Cardiac muscle cell (in vitro differentiated cells and primary cell): Measurements from ENCODE around the gene TACSTD2. TPM values are rescaled to one million over a fixed set of nuclear protein-coding genes. Genes with fewer than 3 reads are reported as not detected.
"Not testable (repeated sequence)": the region's sequence is repeated elsewhere in the genome, so short reads cannot be mapped to it uniquely, and the experiment has no call there.

Experiments
- DNase-seq, 2 donors: peaks; one replicate each; pipeline versions ENCODE4 v3.0.0 to v3.0.0-alpha.2; 2010 to 2017; ENCODE audit warnings: low read depth in 1 of 2, low spot score in 1 of 2
- H3K27ac ChIP-seq: fragments of 200-600 bp; sonication (generic); 2 replicates; pipeline ENCODE4 v1.5.1; 2016
- H3K27me3 ChIP-seq: fragments of 200-600 bp; sonication (generic); 2 replicates; pipeline ENCODE4 v1.6.0; 2016; ENCODE audit warnings: control low read depth
- H3K36me3 ChIP-seq: fragments of 200-600 bp; sonication (generic); 2 replicates; pipeline ENCODE4 v1.5.1; 2016; ENCODE audit warnings: control low read depth
- H3K4me1 ChIP-seq: fragments of 200-600 bp; sonication (generic); 2 replicates; pipeline ENCODE4 v1.8.1; 2017; ENCODE audit warnings: low read depth, mild to moderate bottlenecking, mixed run types
- H3K4me3 ChIP-seq: fragments of 200-600 bp; sonication (generic); 2 replicates; pipeline ENCODE4 v1.5.1; 2016; ENCODE audit warnings: mild to moderate bottlenecking
- H3K9me3 ChIP-seq: fragments of 200-600 bp; sonication (generic); 2 replicates; pipeline ENCODE4 v1.5.1; 2017; ENCODE audit warnings: low read depth, mild to moderate bottlenecking, control low read depth
- polyA plus RNA-seq: library from polyadenylated mRNA; unstranded; fragments of >200 nt; fragmentation: Nextera tagmentation; extraction: Ambion mirVana; gene quantifications from 2 replicates; pipeline ENCODE4 v1.2.1, GENCODE V29; 2016
- total RNA-seq: library from RNA; depleted of rRNA; stranded (reverse); fragments of >200 nt; gene quantifications from 2 replicates; pipeline ENCODE4 v1.2.3, GENCODE V29; 2016
- TF ChIP-seq, protein P1 (sequence below): IDR thresholded peaks from 2 replicates; pipeline ENCODE4 v1.5.1; 2012; ENCODE audit warnings: low read depth, mild to moderate bottlenecking, low read length

The TACSTD2 gene
- total and polyA plus RNA-seq, 2 experiments from 2014 or later = 0.05 TPM; not detected in 1

DNA sequence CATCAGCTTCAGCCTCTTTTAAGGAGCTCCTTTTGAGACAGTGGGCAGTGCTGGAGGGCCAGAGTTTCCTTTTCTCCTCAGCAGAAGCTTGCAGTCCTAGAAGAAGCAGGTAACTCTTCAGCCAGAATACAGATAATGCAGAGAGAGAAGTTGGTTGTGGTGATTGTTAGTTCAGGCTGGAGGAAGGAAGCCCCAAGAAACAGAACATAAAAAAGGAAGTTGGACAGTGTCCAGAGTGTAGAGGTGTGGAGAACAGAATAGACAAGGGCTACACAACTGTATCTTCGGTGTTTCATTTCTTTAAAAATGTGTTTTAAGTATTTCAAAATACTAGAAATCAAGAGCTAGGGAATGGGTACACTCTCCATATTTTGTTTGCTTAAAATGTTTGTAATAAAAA lies 6.4 kb upstream of the TACSTD2 start:
- H3K9me3 ChIP-seq = no peaks in the 10 kb centered on the region

DNA sequence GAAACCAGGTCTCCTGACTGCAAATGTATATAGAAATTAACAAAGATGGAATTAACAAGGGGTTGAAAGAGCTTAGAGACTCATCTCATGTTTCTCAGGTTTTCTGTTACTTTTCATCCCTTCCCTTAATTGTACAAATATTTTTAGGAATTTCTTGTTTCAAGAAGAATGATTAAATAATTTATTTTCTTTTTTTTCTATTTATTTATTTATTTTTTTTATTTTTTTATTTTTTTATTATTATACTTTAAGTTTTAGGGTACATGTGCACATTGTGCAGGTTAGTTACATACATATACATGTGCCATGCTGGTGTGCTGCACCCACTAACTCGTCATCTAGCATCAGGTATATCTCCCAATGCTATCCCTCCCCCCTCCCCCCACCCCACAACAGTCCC lies 5.1 kb upstream of the TACSTD2 start:
- H3K4me1 ChIP-seq, H3K9me3 ChIP-seq, H3K27ac ChIP-seq, H3K4me3 ChIP-seq, H3K36me3 ChIP-seq, DNase-seq: not testable (repeated sequence)
- peaks cover 82% of the 10 kb centered on the region for H3K27me3 ChIP-seq

More for the DNA sequence above, 6.4 kb upstream of the TACSTD2 start:
- TF ChIP-seq, protein P1, sequence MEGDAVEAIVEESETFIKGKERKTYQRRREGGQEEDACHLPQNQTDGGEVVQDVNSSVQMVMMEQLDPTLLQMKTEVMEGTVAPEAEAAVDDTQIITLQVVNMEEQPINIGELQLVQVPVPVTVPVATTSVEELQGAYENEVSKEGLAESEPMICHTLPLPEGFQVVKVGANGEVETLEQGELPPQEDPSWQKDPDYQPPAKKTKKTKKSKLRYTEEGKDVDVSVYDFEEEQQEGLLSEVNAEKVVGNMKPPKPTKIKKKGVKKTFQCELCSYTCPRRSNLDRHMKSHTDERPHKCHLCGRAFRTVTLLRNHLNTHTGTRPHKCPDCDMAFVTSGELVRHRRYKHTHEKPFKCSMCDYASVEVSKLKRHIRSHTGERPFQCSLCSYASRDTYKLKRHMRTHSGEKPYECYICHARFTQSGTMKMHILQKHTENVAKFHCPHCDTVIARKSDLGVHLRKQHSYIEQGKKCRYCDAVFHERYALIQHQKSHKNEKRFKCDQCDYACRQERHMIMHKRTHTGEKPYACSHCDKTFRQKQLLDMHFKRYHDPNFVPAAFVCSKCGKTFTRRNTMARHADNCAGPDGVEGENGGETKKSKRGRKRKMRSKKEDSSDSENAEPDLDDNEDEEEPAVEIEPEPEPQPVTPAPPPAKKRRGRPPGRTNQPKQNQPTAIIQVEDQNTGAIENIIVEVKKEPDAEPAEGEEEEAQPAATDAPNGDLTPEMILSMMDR = no peak
- DNase-seq = no peak
- H3K36me3 ChIP-seq = no peaks in the 10 kb centered on the region
- no peak overlapping the region for H3K27ac ChIP-seq
- H3K27me3 ChIP-seq = peaks cover 82% of the 10 kb centered on the region
- H3K4me3 ChIP-seq = no peak overlapping the region
- no peaks in the 10 kb centered on the region for H3K4me1 ChIP-seq

DNA sequence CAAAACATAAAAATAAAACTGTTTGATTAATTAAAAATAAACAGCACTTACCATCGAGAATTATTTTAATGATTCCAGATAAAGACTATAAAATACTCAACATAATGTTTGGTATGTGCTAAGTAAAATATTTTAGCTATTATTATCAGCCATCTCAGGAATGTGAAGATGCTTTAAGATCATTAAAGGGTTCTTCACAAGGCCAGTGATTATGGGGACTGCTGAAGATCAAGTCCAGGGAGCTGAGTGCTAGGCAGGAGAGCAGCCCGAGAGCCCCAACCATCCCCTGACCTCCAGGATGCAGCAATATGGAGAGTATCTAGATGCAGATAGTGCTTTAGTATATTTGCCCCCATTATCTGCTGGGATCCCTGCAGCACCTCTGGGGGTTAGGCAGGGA lies 4.6 kb upstream of the TACSTD2 start:
- DNase-seq = no peak
- Histone ChIP-seq H3K36me3 (no peaks in the 10 kb centered on the region), H3K9me3 (no peaks in the 10 kb centered on the region), H3K4me3 (no peak overlapping the region), H3K27ac (no peak overlapping the region), H3K27me3 (peaks cover 82% of the 10 kb centered on the region), H3K4me1 (no peaks in the 10 kb centered on the region)
- TF ChIP-seq, protein P1 = no peak

DNA sequence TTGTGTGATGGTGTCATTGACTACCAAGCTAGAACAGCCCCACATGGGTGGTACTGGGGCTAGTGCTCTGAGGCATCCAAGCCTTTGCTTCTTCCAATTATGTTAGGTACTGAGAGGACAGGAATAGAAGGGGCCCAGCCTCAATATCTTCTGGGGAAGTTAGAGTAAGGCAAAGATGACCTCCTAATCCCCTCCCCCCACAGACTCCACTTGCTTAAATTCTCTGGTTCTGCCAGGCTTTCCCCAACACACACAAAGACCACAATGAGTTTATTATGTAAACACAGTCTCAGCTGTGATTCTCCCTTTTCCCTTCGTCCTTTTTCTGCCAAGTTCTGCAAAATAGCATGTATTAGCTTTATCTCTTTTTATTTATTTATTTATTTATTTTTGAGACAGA lies 3.1 kb upstream of the TACSTD2 start:
- DNase-seq = no peak
- Histone ChIP-seq H3K9me3 (no peaks in the 10 kb centered on the region), H3K4me3 (no peak overlapping the region), H3K36me3 (no peaks in the 10 kb centered on the region), H3K27me3 (peaks cover 82% of the 10 kb centered on the region), H3K4me1 (no peaks in the 10 kb centered on the region), H3K27ac (no peak overlapping the region)
- TF ChIP-seq, protein P1 = no peak

DNA sequence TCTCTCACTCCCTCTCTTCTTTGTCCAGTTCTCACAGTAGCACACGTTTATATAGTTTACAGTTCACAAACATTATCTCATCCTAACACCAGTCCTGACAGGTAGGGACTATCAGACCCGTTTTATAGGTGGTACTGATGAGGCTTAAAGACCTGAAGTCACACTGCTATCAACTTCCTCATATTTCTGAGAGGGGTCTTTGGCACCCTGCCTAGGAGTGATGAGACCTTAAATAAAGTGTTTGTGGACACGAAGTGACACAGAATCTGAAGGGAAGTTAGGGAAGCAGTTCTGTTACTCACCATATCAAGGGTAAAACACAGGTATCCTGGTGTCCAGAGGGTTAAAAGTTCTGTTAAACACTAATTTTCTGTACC lies 590 bp upstream of the TACSTD2 start:
- peaks cover 93% of the 10 kb centered on the region for H3K27me3 ChIP-seq

DNA sequence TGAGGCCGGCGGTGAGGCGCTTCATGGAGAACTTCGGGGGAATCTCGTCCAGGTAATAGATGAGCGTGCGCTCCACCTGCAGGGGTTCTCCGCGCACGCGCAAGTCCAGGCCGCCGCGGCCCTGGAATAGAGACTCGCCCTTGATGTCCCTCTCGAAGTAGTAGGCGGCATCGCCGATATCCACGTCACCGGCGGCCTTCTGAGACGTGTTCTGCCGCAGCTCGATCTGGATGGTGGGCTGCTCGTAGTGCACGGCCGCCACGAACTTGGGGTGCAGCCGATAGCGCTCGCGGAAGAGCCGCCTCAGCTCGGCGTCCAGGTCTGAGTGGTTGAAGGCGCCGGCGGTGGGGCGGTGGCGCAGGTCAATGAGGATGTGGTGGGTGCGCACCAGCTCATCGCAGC lies 726 bp downstream of the TACSTD2 start:
- Histone ChIP-seq H3K36me3 (no peaks in the 10 kb centered on the region), H3K4me1 (no peaks in the 10 kb centered on the region), H3K9me3 (no peaks in the 10 kb centered on the region), H3K27ac (no peak overlapping the region), H3K4me3 (no peak overlapping the region), H3K27me3 (peaks cover 95% of the 10 kb centered on the region)
- no peak for DNase-seq
- TF ChIP-seq, protein P1 = no peak

More for the DNA sequence above, 590 bp upstream of the TACSTD2 start:
- Histone ChIP-seq H3K27ac (no peak overlapping the region), H3K4me1 (no peaks in the 10 kb centered on the region), H3K4me3 (no peak overlapping the region), H3K36me3 (no peaks in the 10 kb centered on the region), H3K9me3 (no peaks in the 10 kb centered on the region)
- no peak for DNase-seq
- TF ChIP-seq, protein P1 = no peak
